HL-60 (cell line): ENCODE results near the gene ALDH1L2.

Experiments
- DNase-seq, 2 experiments: peaks; one replicate each; pipeline ENCODE4 v3.0.0-alpha.2; 2010 to 2020; ENCODE audit warnings: low read depth in 1 of 2, low spot score in 1 of 2
- H3K27ac ChIP-seq: fragments of 250-450 bp; sonication (Bioruptor Pico); replicated peaks from 2 replicates; pipeline ENCODE4 v1.5.1; 2020; ENCODE audit warnings: mild to moderate bottlenecking, moderate library complexity
- H3K27me3 ChIP-seq: fragments of 250-450 bp; sonication (Bioruptor Pico); 2 replicates; pipeline ENCODE4 v1.5.1; 2021; ENCODE audit warnings: mild to moderate bottlenecking, moderate library complexity; ENCODE audit not compliant: insufficient read depth, poor library complexity, severe bottlenecking
- H3K4me3 ChIP-seq: replicated peaks from 2 replicates; pipeline ENCODE4 v1.5.1; 2011; ENCODE audit warnings: mild to moderate bottlenecking, control low read depth, low read length; ENCODE audit not compliant: insufficient read depth
- CTCF ChIP-seq: IDR thresholded peaks from one replicate; pipeline ENCODE4 v1.5.1; 2011; ENCODE audit warnings: low read length, control low read depth, inconsistent platforms; ENCODE audit not compliant: insufficient read depth
- GABPA ChIP-seq: IDR thresholded peaks from 2 replicates; pipeline ENCODE4 v1.6.1; 2012; ENCODE audit warnings: low read depth
- POLR2AphosphoS5 ChIP-seq: IDR thresholded peaks from 2 replicates; pipeline ENCODE4 v1.6.1; 2012; ENCODE audit warnings: low read depth
- REST ChIP-seq: IDR thresholded peaks from 2 replicates; pipeline ENCODE4 v1.6.1; 2012; ENCODE audit warnings: low read depth; ENCODE audit not compliant: insufficient replicate concordance
- SPI1 ChIP-seq: IDR thresholded peaks from 2 replicates; pipeline ENCODE4 v1.6.1; 2012; ENCODE audit warnings: low read depth, mild to moderate bottlenecking, borderline replicate concordance

ALDH1L2 gene

GRCh38 chr12:105015543-105015942, 68.7 kb downstream of the ALDH1L2 start:
- Histone ChIP-seq H3K4me3 (no peak overlapping the region), H3K27me3 (no peaks in the 10 kb centered on the region), H3K27ac (no peak overlapping the region)
- TF ChIP-seq REST = no peak
- no peak for TF ChIP-seq GABPA
- TF ChIP-seq CTCF = no peak
- no peak for TF ChIP-seq SPI1
- TF ChIP-seq POLR2AphosphoS5 = no peak
- DNase-seq = no peak

- DNase-seq = no peak
- Histone ChIP-seq H3K4me3 (no peak overlapping the region), H3K27ac (no peak overlapping the region), H3K27me3 (no peaks in the 10 kb centered on the region)
- no peak for TF ChIP-seq POLR2AphosphoS5
- TF ChIP-seq SPI1 = no peak
- TF ChIP-seq REST = no peak
- TF ChIP-seq GABPA = no peak
Measured at GRCh38 chr12:105014603-105015002, 69.7 kb downstream of the ALDH1L2 start.

- H3K27me3 ChIP-seq = no peaks in the 10 kb centered on the region
- TF ChIP-seq REST = no peak
- TF ChIP-seq CTCF = no peak
- TF ChIP-seq SPI1 = no peak
- TF ChIP-seq POLR2AphosphoS5 = no peak
- TF ChIP-seq GABPA = no peak
- peak; percentile 23 to 32 for DNase-seq
- H3K27ac ChIP-seq = no peak overlapping the region
- no peak overlapping the region for H3K4me3 ChIP-seq
Measured at GRCh38 chr12:105013892-105014291, 70.4 kb downstream of the ALDH1L2 start.

GRCh38 chr12:105001476-105001875, 82.8 kb downstream of the ALDH1L2 start:
- Histone ChIP-seq H3K27me3 (no peaks in the 10 kb centered on the region), H3K4me3 (no peak overlapping the region), H3K27ac (no peak overlapping the region)
- TF ChIP-seq GABPA = no peak
- TF ChIP-seq REST = no peak
- no peak for TF ChIP-seq SPI1
- TF ChIP-seq CTCF = no peak
- TF ChIP-seq POLR2AphosphoS5 = no peak
- no peak for DNase-seq
